Limb (tissue), 2 donors: Measurements from ENCODE around the gene MMP26.
"Not testable (repeated sequence)": the region's sequence is repeated elsewhere in the genome, so short reads cannot be mapped to it uniquely, and the experiment has no call there.

Source experiments
- DNase-seq, 2 donors: peaks; one replicate each; pipeline ENCODE4 v3.0.0-alpha.2; 2016; ENCODE audit errors: extremely low spot score in 2 of 2

The MMP26 gene

DNA sequence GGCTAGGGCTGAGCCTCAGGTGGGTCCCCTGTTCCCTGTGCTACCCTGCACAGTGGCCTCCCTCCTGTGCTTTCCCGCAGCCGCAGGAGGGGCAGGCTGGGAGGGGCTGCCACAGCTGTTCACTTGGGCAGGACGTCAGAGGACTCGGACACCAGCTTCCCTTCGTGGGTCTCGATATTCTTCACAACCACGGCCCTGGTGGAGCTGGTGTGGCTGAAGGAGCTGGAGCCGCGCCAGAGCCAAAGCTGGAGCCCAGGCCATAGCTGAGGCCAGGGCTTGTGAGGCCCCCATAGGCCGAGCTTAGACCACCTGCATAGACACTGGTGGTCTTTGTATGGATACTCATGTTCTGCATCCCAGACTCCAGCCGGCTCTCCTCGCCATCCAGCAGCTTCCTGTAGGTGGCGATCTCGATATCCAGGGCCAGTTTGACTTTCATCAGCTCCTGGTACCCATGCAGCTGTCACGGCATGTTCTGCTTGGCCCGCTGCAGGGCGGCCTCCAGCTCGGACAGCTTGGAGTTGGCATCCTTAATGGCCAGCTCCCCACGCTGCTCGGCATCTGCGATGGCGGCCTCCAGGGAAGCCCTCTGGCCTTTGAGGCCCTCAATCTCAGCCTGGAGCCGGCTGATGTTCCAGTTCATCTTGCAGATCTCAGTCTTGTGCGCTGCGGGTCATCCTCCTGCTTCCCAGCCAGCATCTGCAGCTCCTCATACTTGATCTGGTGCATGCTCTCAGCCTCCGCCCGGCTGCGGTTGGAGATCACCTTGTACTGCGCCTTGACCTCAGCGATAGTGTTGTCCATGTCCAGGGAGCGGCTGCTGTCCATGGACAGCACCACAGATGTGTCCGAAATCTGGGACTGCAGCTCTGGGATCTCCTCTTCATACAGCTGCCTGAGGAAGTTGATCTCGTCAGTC is 18.3 kb downstream of the MMP26 start:
- DNase-seq = not testable (repeated sequence)

DNA sequence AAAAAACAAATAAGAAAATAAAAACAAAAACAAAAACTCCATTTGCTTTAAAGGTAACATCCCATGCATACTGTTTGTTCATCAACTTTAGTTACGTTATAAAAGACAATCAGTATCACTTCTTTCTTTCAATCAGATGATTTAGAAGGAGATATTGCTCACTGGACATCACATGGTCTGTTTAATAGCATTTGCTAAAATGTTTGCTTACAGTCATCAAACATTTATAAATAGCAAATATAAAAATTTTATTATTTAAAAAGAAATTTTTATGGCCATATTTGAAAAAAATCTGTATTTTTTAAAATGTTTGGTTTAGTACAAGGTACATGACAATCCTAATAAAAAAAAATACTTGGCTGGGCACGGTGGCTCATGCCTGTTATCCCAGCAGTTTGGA is 22.6 kb downstream of the MMP26 start:
- DNase-seq = no peak

GRCh38 chr11:4740735-4741134 is 36.2 kb downstream of the MMP26 start:
- no peak for DNase-seq

DNA sequence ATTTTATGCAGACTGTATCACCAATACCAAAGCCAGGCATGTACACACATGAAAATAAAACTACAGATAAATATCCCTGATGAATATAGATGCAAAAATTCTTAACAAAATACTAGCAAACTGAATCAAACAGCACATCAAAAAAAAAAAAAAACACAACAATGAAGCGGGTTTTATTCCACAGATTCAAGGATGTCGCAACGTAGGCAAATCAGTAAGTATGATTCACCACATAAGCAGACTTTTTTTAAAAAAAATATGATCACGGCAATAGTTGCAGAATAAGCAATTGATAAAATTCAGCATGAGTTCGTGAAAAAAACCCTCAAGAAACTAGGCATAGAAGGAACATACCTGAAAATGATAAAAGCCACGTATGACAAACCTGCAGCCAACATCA is 43.9 kb downstream of the MMP26 start:
- DNase-seq = no peak

GRCh38 chr11:4751201-4751600 is 46.6 kb downstream of the MMP26 start:
- no peak for DNase-seq
